ENCODE results near the gene SNX8.

Gene SNX8

DNA sequence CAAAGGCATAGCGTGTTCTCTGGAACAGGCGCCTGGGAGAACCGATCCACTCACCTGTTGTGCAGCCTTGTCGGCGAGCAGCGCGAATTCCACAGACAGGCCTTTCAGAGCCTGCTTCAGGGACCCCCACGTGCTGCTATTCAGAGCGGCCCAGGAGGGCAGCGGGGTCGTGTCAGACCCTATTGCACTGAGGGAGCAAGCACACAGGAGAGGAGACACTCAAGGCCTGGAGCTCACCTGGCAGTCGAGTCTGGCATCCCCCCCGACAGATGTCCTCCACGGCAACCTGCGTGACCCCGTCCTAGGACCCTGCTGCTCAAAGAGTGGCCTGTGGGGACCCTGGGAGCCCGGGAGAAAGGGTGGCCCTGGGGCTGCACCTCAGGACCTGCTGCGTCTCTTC is 51.1 kb downstream of the SNX8 start:
- DNase-seq (ENCODE audit: low read depth, low spot score) = no peak

DNA sequence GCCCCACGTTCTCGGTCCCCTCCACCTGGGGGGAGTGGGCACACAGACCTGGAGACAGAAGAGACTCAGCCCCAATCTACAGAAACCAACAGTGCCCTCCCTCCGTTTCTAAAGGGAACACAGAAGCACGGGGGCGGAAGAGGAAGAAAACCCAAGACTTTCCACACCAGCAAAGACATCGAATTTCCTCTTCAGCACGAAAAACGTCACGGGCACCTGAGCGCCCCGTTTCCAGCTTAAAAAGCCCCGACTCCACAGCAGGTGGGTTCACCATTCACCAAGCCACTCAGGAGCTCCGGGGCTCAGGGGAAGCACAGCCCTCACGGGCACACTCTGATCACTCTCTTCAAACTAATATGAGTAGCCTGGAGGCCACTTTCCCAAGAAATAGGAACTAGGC is 52.6 kb downstream of the SNX8 start:
- no peak for DNase-seq (ENCODE audit: low read depth, low spot score)

GRCh38 chr7:2260820-2261219 is 53.4 kb downstream of the SNX8 start:
- DNase-seq (ENCODE audit: low read depth, low spot score) = no peak

- DNase-seq (ENCODE audit: low read depth, low spot score) = no peak
These were observed 54.8 kb downstream of the SNX8 start for GRCh38 chr7:2259480-2259879.

GRCh38 chr7:2258661-2259365 is 55.4 kb downstream of the SNX8 start:
- DNase-seq (ENCODE audit: low read depth, low spot score) = no peak

- no peak for DNase-seq (ENCODE audit: low read depth, low spot score)
These were observed 56.6 kb downstream of the SNX8 start for GRCh38 chr7:2257651-2258050.

GRCh38 chr7:2257046-2257551 is 57.1 kb downstream of the SNX8 start:
- no peak for DNase-seq (ENCODE audit: low read depth, low spot score)

- DNase-seq (ENCODE audit: low read depth, low spot score) = no peak
These were observed 57.8 kb downstream of the SNX8 start for GRCh38 chr7:2256306-2257045.

DNA sequence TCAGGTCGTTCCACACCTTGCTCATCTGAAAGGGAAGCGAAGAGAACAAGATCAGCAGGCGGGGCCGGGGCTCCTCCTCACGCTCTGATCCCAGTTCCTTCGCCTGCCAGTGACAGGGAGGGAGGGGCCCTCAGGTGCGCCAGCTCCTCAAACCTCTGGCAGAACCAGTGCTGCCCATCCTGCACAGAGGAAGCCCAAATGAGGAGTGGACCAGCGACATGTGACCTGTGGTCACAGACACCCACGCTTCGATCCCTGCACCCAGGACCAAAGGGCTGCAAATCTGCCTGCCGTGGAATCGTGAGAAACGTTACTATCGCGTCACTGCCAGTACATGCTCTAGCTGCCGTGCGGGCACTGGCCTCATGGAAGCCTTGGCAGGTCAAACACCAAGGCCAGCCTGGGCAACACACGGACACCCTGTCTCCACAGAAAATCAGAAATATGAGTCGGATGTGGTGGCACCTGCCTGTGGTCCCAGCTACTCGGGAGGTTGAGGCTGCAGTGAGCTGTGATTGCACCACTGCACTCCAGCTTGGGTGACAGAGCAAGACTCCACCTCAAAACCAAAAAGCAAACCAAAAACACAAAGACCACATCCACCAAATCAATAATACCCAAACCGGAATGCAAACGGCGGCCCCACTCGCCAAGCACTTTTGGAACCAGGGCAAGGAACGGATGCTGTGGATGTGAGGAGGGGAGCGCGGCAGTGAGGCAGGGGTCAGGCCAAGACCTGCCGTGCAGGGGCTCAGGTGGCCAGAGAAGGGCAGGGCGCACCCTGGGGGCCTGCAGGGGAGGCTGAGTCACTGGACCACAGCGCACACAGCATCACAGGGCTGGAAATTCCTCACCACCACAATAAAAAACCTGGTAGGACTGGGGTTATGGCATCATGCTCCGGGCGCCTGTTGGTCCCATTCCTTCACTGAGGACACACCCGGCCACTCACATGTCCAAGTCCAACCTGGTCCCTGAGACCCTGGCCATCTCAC is 58.8 kb downstream of the SNX8 start:
- DNase-seq (ENCODE audit: low read depth, low spot score) = no peak

GRCh38 chr7:2254429-2255144 is 59.7 kb downstream of the SNX8 start:
- no peak for DNase-seq (ENCODE audit: low read depth, low spot score)

DNA sequence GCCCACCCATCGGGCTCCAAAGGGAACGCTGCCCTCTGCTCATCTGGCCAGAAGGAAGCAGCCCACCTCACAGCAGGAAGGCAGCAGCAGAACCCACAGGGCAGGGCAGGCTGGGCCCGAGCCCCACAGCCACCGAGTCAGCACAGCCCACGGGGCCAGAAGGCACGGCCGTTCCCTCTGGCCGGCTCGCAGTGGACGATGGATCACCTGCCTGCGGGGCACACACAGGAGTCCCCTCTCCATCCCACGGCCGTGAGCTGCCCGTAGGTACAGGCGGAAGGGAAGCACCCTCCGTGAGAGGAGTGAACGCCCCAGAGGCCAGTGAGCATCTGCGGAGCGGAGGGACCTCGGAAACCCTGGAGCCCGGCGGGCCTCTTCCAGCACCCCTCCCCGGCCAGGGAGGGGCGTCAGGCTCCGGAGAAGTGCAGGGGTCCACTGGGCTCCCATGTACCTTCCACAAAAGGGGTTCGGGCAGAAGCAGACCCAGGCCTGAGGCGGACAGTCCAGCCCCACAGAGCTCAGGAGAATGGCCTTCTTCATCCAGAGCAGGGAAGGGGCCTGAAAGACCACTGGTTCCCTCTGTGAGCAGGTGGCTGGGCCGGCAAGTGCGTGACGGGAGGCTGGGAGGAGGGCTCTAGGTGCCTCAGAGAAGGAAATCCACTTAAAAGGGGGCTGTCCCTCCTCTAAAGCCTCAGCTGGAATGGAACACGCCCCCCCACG is 60.6 kb downstream of the SNX8 start:
- DNase-seq (ENCODE audit: low read depth, low spot score) = no peak

GRCh38 chr7:2253021-2253420 is 61.2 kb downstream of the SNX8 start:
- DNase-seq (ENCODE audit: low read depth, low spot score) = no peak

- DNase-seq (ENCODE audit: low read depth, low spot score) = no peak
These were observed 62.1 kb downstream of the SNX8 start for GRCh38 chr7:2251841-2252771.

- DNase-seq (ENCODE audit: low read depth, low spot score) = no peak
These were observed 62.9 kb downstream of the SNX8 start for GRCh38 chr7:2251381-2251780.

- DNase-seq (ENCODE audit: low read depth, low spot score) = no peak
These were observed 64.4 kb downstream of the SNX8 start for GRCh38 chr7:2249744-2250323.

DNA sequence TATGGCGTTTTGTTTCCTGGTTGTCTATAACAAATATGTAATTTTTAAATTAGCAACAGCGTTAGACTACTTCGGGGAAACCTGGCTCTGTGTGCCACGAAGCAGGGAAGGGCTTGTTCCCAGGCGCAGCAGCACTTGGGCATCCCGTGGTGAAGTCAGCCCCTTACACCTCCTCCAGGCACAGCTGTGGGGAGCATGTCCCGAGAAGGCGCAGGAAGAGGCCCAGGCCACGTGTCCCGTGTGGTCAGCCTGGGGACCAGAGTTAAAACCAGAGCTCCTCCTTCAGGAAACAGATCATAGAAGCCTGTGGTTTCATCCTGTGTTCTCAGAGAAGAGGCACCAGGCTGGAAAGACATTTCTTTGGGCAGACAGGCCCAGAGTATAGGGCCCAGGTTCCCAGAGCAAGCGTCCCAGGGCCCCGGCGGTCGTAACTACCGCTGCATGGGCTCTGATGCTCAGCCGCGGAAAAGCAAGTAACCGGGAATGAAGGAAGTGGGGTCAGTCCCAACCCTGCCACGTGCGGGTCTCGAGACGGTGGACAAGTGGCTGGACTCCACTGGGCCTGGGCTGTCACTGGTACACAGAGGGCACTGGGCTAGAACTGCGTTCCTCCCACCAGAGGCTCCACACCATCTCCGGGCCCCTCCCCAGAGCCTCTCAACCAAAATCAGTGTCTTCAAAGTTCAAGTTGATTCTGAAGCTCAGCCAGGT is 65.1 kb downstream of the SNX8 start:
- no peak for DNase-seq (ENCODE audit: low read depth, low spot score)

GRCh38 chr7:2247141-2247995 is 66.9 kb downstream of the SNX8 start:
- DNase-seq (ENCODE audit: low read depth, low spot score) = no peak
